Stimulated activated naive CD4-positive, alpha-beta T cell treated with Interleukin-2 at 50 U/mL for 16 hours (primary cell): ENCODE data around the gene ZNF138.

Experiments used
- DNase-seq: peaks from one replicate; lab custom pipeline; 2025; lab: John Stamatoyannopoulos, UW

The ZNF138 gene

DNA sequence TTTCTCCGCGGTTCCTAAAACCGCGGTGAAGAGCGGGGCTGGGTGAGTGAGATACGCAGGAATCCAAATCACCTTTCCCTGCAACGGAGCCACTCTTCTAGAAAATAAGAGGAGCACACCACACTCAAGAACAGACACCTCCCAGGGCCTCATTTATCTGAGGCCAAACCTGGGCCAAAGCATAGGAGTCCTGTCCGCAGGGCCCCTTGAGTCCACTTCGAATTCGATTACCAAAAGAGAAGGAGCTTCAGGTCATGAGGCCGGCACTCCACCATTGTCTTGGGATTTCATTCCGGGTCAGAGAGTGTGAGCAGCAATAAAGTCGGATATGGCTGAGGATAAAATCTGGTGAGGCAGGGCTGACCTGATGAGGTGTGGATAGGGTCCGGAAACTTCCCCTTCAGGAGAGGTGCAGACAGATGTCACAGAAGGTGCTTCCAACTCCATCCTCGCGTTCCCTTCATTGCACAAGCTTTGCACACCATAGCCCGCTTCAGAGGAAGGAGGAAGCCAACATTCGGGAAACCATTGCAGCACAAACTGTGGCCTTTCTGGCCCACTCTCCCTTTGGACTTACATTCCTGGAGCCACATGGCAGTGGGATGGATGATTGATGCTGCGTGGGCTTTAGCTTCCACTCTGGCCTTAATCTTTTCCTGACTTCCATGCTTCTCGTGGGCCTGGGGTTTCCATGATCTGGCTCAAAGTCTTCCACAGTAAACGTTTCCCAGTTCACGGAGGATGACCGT, 81.6 kb downstream of the ZNF138 start:
- no peak for DNase-seq

GRCh38 chr7:64876792-64877713, 82.8 kb downstream of the ZNF138 start:
- DNase-seq: peak; percentile 38

GRCh38 chr7:64877714-64878610, 83.7 kb downstream of the ZNF138 start:
- no peak for DNase-seq

DNA sequence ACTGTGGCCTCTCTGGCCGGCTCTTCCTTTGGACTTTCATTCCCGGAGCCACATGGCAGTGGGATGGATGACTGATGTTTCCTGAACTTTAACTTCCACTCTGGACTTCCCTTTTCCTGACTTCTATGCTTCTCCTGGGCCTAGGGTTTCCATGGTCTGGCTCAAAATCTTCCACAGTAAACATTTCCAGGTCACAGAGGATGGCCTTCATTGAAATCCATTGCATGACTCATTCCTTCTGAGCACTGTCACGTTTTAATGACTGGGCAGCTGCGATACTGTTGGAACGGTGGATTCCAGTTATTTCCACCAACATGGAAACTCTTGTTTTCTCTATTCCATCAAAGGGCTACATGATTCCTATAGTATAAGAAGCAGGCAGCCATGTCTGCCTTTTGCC, 84.5 kb downstream of the ZNF138 start:
- no peak for DNase-seq

GRCh38 chr7:64879086-64879730, 85.0 kb downstream of the ZNF138 start:
- no peak for DNase-seq

- DNase-seq: no peak
These were observed 85.6 kb downstream of the ZNF138 start for GRCh38 chr7:64879800-64880199.

DNA sequence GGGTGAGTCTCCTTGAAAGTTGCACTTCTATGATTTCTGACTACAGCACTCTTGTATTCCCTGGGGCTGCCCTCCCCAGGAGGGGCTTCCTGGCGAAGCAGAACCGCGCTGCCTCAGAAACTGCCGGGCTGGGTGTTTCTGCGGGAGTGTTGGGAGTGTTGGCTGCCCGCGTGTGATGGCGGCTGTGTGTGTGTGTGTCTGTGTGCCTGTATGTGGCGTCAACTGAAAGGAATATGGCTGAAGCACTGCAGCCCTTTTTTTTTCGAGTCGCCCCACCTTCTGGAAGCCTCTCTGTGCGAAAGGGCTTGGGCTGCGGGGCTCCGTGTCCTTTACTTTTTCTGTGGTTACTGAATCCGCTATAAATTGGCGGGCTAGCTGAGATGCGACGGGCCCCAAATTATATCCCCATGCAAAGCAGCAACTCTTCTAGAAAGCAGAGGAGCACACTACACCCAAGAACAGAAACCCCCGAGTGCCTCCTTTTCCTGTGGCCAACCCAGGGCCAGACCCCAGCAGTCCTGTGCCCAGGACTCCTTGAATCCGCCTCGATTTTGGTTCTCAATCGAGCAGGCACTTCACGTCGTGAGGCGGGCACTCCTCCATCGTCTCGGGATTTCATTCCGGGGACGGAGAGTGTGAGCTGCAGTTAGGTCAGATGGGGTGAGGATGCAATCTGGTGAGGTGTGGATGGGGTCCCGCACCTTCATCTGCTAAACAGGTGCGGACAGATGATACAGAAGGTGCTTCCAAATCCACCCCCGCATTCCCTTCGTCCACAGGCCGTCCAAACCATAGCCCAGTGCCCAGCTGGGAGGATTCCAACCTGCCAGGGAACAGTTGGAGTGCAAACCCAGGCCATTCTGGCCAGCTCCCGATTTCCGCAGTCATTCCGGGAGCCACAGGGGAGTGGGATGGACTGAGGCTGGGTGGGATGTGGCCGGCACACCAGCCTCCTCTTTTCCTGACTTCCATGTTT, 86.4 kb downstream of the ZNF138 start:
- no peak for DNase-seq

GRCh38 chr7:64881461-64882287, 87.4 kb downstream of the ZNF138 start:
- DNase-seq: no peak

GRCh38 chr7:64882341-64883112, 88.3 kb downstream of the ZNF138 start:
- no peak for DNase-seq
